ENCODE measurements around the gene PALLD.

- TF ChIP-seq CTCF (IDR thresholded peaks at IDR 0.05) (no peak), POLR2A (IDR thresholded peaks at IDR 0.05) (no peak)
Observed at GRCh38 chr4:168711197-168712140, 214.6 kb downstream of the PALLD start.

Data from testis (tissue), 2 donors.